PC-9 (cell line): ENCODE data around the gene RFX8.

Source experiments
- CTCF ChIP-seq: fragments of 200-600 bp; sonication (generic); conservative IDR thresholded peaks from 2 replicates; pipeline ENCODE4 v1.6.1; 2017; ENCODE audit warnings: mixed run types, antibody characterized with exemption, mild to moderate bottlenecking, moderate library complexity
- EZH2 ChIP-seq: fragments of 200-600 bp; sonication (generic); IDR thresholded peaks from 2 replicates; pipeline ENCODE4 v1.8.0; 2017; ENCODE audit warnings: antibody characterized with exemption, low read depth

- TF ChIP-seq CTCF (no peak), EZH2 (no peak)
Observed at GRCh38 chr2:101420623-101421022, 54.3 kb downstream of the RFX8 start.
